Gastroesophageal sphincter (tissue), 3 donors: ENCODE data around the gene CACNA1C.

Source experiments
- POLR2A ChIP-seq, 2 donors: fragments of 450-650 bp; IDR thresholded peaks; one replicate each; pipeline ENCODE4 v1.6.1; 2017; ENCODE audit warnings: antibody characterized with exemption in 2 of 2, mild to moderate bottlenecking in 2 of 2, moderate library complexity in 1 of 2
- TF ChIP-seq, protein P1 (sequence below), 4 experiments: fragments of 200-600 bp in 2 of 4; fragments of 450-650 bp in 2 of 4; sonication (generic) in 1 of 4; IDR thresholded peaks; one replicate each; pipeline ENCODE4 v1.5.1; 2017 to 2019; ENCODE audit warnings: antibody characterized with exemption in 4 of 4, mild to moderate bottlenecking in 2 of 4, moderate library complexity in 2 of 4

DNA sequence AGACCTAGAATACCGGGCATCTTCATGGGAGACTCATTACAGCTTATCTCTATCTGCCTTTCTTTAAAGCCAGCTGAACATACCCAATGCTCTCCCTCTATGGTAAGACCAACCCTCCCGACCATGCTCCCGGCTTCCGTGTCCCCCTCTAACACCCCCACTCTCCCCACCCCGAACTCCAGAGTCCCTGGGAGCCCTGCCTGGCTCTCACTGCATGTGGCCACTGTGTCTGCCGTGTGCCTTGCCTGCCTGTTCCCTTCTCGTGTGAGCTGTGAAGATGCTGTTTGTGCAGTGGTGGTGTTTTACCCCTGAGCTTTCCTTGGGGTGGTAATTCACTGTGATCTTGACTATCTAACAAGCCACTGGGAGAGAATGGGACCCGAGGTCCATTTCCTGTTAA lies 595.6 kb downstream of the CACNA1C start:
- TF ChIP-seq, protein P1, sequence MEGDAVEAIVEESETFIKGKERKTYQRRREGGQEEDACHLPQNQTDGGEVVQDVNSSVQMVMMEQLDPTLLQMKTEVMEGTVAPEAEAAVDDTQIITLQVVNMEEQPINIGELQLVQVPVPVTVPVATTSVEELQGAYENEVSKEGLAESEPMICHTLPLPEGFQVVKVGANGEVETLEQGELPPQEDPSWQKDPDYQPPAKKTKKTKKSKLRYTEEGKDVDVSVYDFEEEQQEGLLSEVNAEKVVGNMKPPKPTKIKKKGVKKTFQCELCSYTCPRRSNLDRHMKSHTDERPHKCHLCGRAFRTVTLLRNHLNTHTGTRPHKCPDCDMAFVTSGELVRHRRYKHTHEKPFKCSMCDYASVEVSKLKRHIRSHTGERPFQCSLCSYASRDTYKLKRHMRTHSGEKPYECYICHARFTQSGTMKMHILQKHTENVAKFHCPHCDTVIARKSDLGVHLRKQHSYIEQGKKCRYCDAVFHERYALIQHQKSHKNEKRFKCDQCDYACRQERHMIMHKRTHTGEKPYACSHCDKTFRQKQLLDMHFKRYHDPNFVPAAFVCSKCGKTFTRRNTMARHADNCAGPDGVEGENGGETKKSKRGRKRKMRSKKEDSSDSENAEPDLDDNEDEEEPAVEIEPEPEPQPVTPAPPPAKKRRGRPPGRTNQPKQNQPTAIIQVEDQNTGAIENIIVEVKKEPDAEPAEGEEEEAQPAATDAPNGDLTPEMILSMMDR (IDR thresholded peaks at IDR 0.05): no peak
- no peak for TF ChIP-seq POLR2A (IDR thresholded peaks at IDR 0.05)
